Measurements from ENCODE around the gene AMBRA1. TPM values are rescaled to one million over a fixed set of nuclear protein-coding genes. Genes with fewer than 3 reads are reported as not detected.

AMBRA1 gene
- total RNA-seq, 2 experiments from 2014 or later = 24.6 to 30.7 TPM

DNA sequence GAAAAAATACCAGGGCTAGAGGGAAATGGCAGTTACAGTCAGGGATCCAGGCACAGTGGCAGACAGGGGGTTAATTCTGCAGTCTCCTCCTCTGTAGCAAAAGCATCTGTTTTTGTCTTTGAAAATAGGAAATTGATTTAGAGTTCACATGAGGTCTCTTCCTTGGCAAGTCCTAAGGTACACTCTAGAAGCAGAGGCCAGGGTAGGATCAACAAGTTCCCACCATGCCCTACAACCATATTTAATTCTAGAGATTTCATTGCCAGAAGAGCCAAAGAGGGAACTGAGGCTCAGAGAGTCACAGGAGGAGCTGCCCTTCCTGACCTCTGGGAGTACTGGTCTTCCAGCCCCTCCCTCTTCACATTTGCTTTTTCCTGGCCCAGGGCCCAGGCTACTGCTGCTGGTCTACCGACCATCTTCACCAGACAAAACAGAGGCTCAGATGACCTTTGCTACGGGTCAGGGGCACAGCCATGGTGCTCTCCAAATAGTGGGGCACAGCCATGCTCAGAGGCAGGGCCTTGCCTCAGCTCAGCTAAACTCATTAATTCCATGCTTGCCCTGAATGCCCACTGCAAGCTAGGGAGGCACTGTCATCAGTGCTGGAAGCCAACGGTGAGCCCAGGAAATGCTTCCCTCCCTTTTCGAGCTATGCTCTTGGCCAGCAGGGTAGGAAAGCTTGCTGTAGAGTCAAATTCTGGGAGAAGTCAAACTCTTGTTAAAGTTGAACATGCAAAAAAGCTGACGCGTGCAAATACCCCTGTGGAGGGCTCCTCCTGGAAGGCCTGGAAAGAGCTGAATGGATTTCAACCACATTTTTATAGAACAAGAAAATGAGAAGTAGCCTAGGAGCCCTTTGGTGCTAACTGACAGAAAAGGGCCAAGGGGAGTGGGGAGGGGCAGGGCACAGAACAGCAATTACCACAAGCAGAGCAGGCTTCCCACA, 190.6 kb downstream of the AMBRA1 start:
- H3K9me3 ChIP-seq (ENCODE audit: low read length) = no peaks in the 10 kb centered on the region
- H3K4me3 ChIP-seq (ENCODE audit: low read depth, low read length, poor library complexity, severe bottlenecking) = no peak overlapping the region
- H3K79me2 ChIP-seq (ENCODE audit: insufficient read depth, low read depth, low read length) = no peaks in the 10 kb centered on the region
- H3K9me2 ChIP-seq (ENCODE audit: insufficient read depth, low read length) = no peaks in the 10 kb centered on the region
- H3K4me2 ChIP-seq (ENCODE audit: low read length) = no peak overlapping the region
- peaks cover 34% of the 10 kb centered on the region for H3K36me3 ChIP-seq (ENCODE audit: insufficient read depth, low read length)
- no peak overlapping the region for H3K27ac ChIP-seq (ENCODE audit: low read depth, low read length, poor library complexity, severe bottlenecking)
- no peak overlapping the region for H2AFZ ChIP-seq (ENCODE audit: low read length)
- DNase-seq (ENCODE audit: low spot score) = no peak
- POLR2A ChIA-PET = interaction anchor here (0.9 kb wide), 1 partner anchor 48 kb away, joined by 3 read pairs; no protein-coding TSS in a partner anchor
- H3K4me1 ChIP-seq (ENCODE audit: insufficient read depth, low read length, poor library complexity, severe bottlenecking) = no peaks in the 10 kb centered on the region
- no peak for TF ChIP-seq EZH2phosphoT487 (IDR thresholded peaks at IDR 0.05; ENCODE audit: borderline replicate concordance, low read depth, low read length)
- no peak for TF ChIP-seq CTCF (conservative IDR thresholded peaks at IDR 0.05; ENCODE audit: low read length)
- no peaks in the 10 kb centered on the region for H4K20me1 ChIP-seq (ENCODE audit: insufficient read depth, low read length)
- CTCF ChIA-PET (ENCODE audit: unreplicated experiment) = no interaction called here
- BruUV-seq (replicated peaks) = no TSS peak
- intact Hi-C loops (cut with micrococcal nuclease; ENCODE audit: unreplicated experiment) = no loop called here

DNA sequence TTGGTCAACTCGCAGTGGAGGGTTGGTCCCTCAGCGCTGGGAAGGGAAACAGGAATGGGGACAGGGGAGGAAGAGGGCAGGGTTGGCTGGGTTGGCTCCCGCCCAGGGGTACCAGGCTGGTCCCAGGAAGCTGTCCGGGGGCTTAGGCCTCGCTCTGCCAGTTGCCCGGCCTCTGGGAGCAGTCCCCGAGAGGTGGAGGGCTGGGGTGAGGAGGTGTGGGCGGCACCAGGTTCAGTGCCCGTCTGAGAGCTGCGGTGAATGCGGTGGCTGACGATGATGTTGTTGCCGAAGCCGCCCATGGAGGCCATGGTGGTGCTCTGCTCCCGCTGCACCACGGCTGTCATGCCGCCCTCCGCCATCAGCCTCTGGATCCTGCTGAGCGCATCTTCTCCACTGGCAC, 196.3 kb downstream of the AMBRA1 start:
- no peak for DNase-seq (ENCODE audit: low spot score)
- intact Hi-C loops (cut with micrococcal nuclease; ENCODE audit: unreplicated experiment) = no loop called here
- Histone ChIP-seq H3K79me2 (ENCODE audit: insufficient read depth, low read depth, low read length) (no peaks in the 10 kb centered on the region), H3K27ac (ENCODE audit: low read depth, low read length, poor library complexity, severe bottlenecking) (no peak overlapping the region), H2AFZ (ENCODE audit: low read length) (no peak overlapping the region), H3K9me3 (ENCODE audit: low read length) (no peaks in the 10 kb centered on the region), H3K4me2 (ENCODE audit: low read length) (no peak overlapping the region), H3K36me3 (ENCODE audit: insufficient read depth, low read length) (peaks cover 17% of the 10 kb centered on the region; the same call in 1 of the 2 replicates), H3K4me1 (ENCODE audit: insufficient read depth, low read length, poor library complexity, severe bottlenecking) (no peaks in the 10 kb centered on the region), H4K20me1 (ENCODE audit: insufficient read depth, low read length) (no peaks in the 10 kb centered on the region), H3K4me3 (ENCODE audit: low read depth, low read length, poor library complexity, severe bottlenecking) (no peak overlapping the region), H3K9me2 (ENCODE audit: insufficient read depth, low read length) (no peaks in the 10 kb centered on the region)
- no peak for TF ChIP-seq CTCF (conservative IDR thresholded peaks at IDR 0.05; ENCODE audit: low read length)
- TF ChIP-seq EZH2phosphoT487 (IDR thresholded peaks at IDR 0.05; ENCODE audit: borderline replicate concordance, low read depth, low read length) = no peak
- CTCF ChIA-PET (ENCODE audit: unreplicated experiment) = no interaction called here
- no TSS peak for BruUV-seq (replicated peaks)
- POLR2A ChIA-PET = no interaction called here

DNA sequence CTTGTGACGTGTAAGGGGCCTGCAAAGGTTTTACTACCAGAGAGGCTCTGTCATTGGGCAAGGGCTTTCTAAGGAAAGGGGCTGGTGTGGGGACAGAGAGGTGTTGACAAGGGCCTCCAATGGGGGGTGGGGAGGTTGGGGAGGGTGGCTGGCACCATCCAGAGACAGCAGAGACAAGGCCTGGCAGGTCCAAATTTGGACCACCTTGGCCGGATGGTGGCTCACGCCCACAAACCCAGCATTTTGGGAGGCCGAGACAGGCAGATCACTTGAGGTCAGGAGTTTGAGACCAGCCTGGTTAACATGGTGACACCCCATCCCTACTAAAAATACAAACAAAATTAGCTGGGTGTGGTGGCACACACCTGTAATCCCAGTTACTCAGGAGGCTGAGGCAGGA, 200.1 kb downstream of the AMBRA1 start:
- H3K27ac ChIP-seq (ENCODE audit: low read depth, low read length, poor library complexity, severe bottlenecking) = no peak overlapping the region
- intact Hi-C loops (cut with micrococcal nuclease; ENCODE audit: unreplicated experiment) = no loop called here
- ChIA-PET POLR2A (no interaction called here), CTCF (ENCODE audit: unreplicated experiment) (no interaction called here)
- no peaks in the 10 kb centered on the region for H3K4me1 ChIP-seq (ENCODE audit: insufficient read depth, low read length, poor library complexity, severe bottlenecking)
- H3K36me3 ChIP-seq (ENCODE audit: insufficient read depth, low read length) = peaks cover 16% of the 10 kb centered on the region; the same call in 1 of the 2 replicates
- TF ChIP-seq CTCF (conservative IDR thresholded peaks at IDR 0.05; ENCODE audit: low read length) = no peak
- TF ChIP-seq EZH2phosphoT487 (IDR thresholded peaks at IDR 0.05; ENCODE audit: borderline replicate concordance, low read depth, low read length) = no peak
- H3K4me3 ChIP-seq (ENCODE audit: low read depth, low read length, poor library complexity, severe bottlenecking) = no peak overlapping the region
- no peak overlapping the region for H3K4me2 ChIP-seq (ENCODE audit: low read length)
- no peaks in the 10 kb centered on the region for H3K79me2 ChIP-seq (ENCODE audit: insufficient read depth, low read depth, low read length)
- H2AFZ ChIP-seq (ENCODE audit: low read length) = no peak overlapping the region
- H3K9me2 ChIP-seq (ENCODE audit: insufficient read depth, low read length) = no peaks in the 10 kb centered on the region
- H4K20me1 ChIP-seq (ENCODE audit: insufficient read depth, low read length) = no peaks in the 10 kb centered on the region
- H3K9me3 ChIP-seq (ENCODE audit: low read length) = no peaks in the 10 kb centered on the region
- no TSS peak for BruUV-seq (replicated peaks)
- no peak for DNase-seq (ENCODE audit: low spot score)
